ENCODE data around the gene TMEM144.
A peak's percentile ranks its signal among the peaks of the same experiment; 100 is the strongest.

DNA sequence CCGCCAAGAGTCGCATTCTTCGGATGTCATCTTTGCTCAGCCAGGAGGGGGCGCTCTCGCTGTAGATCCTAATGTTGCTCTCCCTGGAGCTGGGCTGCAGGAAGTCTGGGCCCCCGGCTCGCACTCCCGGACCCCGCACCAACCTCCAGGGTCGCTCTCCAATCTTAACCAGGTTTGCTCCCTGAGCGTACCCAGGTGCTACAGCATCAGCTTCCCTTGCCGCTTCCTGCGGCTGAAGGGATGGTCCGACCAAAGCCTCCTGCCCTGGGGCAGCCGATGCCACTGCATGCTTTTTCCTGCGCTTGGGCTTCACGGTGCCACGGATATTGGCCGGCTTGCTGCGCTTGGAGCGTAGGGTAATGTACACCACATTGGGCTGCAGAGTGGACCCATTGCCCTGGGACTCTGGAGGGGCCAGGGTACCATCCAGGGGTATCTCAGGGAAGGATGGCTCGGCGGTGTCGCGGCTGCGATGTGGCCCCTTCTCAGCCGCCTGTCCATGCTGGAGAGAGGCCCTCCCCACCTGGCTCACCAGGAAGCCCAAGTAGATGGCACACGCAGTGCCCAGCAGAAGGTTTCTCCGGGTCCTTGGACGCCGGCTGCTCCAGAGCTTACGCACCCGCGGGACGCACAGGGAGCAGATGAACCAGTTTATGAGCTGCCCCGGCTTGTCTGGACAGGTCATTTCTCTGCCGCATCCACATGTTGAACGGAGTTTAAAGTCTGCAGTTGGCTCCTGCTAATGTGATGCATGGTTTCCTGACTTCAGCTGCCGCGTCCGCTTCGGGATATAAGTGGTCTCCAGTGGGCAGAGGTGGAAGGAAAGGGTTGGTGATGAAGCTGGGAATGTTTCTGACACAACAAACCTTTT is 39.4 kb upstream of the TMEM144 start:
- TF ChIP-seq, protein P1, sequence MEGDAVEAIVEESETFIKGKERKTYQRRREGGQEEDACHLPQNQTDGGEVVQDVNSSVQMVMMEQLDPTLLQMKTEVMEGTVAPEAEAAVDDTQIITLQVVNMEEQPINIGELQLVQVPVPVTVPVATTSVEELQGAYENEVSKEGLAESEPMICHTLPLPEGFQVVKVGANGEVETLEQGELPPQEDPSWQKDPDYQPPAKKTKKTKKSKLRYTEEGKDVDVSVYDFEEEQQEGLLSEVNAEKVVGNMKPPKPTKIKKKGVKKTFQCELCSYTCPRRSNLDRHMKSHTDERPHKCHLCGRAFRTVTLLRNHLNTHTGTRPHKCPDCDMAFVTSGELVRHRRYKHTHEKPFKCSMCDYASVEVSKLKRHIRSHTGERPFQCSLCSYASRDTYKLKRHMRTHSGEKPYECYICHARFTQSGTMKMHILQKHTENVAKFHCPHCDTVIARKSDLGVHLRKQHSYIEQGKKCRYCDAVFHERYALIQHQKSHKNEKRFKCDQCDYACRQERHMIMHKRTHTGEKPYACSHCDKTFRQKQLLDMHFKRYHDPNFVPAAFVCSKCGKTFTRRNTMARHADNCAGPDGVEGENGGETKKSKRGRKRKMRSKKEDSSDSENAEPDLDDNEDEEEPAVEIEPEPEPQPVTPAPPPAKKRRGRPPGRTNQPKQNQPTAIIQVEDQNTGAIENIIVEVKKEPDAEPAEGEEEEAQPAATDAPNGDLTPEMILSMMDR (IDR thresholded peaks at IDR 0.05): peak; percentile 63 to 87 (median 79)
- TF ChIP-seq POLR2A (IDR thresholded peaks at IDR 0.05): peak in 1 of 2 donors; percentile 53

All from adrenal gland (tissue), 5 donors.